ENCODE results near the gene BRME1.

DNA sequence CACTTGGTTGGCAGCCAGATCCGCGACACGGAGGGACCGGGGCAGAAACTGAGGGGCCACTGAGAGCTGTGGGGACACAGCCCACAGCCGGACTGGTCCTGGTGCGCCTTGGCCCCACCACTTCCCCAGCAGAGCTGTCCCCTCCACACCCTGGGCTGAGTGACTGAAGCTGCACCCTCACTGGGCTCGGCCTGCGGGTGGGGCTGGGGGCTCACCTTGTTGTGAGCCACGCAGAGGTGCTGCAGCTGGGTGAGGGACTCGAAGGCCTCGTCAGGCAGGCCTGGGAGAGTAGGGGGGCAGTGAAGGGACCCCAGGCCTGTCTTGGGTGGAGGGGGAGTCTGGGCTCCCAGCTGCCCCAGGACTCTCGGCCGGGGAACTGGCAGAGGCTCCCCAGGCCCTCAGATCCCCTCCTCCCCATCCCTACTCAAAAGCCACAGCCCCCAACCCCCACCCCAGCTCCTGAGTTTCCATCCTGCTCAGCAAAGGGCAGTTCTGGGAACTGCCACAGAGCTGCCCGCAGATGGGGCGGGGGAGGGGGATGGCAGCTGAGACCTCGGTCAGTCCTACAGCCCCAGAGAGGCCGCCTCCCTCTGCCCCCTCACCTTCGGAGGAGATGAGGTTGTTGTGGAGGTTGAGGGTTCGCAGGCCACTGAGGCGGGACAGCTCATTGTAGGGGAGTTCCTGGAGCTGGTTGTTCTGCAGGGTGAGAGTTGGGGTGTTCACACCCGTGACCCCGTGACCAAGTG lies 30.0 kb upstream of the BRME1 start:
- TF ChIP-seq, protein P1, sequence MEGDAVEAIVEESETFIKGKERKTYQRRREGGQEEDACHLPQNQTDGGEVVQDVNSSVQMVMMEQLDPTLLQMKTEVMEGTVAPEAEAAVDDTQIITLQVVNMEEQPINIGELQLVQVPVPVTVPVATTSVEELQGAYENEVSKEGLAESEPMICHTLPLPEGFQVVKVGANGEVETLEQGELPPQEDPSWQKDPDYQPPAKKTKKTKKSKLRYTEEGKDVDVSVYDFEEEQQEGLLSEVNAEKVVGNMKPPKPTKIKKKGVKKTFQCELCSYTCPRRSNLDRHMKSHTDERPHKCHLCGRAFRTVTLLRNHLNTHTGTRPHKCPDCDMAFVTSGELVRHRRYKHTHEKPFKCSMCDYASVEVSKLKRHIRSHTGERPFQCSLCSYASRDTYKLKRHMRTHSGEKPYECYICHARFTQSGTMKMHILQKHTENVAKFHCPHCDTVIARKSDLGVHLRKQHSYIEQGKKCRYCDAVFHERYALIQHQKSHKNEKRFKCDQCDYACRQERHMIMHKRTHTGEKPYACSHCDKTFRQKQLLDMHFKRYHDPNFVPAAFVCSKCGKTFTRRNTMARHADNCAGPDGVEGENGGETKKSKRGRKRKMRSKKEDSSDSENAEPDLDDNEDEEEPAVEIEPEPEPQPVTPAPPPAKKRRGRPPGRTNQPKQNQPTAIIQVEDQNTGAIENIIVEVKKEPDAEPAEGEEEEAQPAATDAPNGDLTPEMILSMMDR (IDR thresholded peaks at IDR 0.05; ENCODE audit: borderline replicate concordance, extremely low read depth, low read length, poor library complexity, severe bottlenecking) = no peak
- TF ChIP-seq EZH2 (IDR thresholded peaks at IDR 0.05; ENCODE audit: borderline replicate concordance, low read depth, low read length, severe bottlenecking) = no peak
